ENCODE measurements around the gene KXD1.

The KXD1 gene, protein sequence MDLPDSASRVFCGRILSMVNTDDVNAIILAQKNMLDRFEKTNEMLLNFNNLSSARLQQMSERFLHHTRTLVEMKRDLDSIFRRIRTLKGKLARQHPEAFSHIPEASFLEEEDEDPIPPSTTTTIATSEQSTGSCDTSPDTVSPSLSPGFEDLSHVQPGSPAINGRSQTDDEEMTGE

DNA sequence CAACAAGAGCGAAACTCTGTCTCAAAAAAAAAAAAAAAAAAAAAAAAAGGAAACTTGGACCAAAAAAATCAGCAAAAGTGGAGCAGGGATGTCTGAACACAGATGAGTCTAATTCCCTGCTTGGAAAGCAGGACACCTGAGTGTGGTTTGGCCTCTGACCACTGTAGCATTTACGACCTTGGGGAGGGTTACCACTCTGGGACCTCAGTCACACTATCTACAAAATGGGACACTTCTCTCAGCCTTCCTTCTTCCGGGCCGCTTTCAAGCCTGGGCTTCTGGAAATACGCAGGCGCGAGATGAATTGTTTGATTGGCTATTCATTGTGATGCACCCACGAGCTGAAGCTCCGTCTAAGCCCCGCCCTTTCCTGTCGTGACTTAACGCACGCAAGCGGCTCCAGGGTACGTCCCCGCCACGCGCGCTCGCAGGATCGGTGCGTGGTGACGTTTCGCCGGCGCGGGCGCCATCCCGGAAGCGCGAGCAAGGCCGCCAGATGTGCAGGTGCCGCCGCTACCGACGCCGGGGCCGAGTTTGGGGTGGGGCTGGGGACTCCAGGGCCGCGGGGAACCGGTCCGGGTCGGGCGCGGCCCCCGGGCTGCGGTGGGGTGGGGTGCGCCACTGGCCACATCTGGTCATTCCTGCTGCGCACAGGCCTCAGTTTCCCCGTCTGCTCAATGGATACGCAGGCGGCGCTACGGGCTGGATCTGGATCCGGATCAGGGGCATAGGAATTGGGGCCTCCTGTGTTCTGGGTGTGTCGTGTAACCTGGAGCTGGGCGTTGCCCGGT is at the start of gene KXD1:
KXD1 (plus strand) TSS at position 460 of the 791 bp plus-strand sequence. CDS start 4,187 bp downstream, outside the sequence.
- peak within 1 kb of the TSS; percentile 82 for H3K4me3 ChIP-seq (ENCODE audit: control insufficient read depth, low read depth, low read length)
- peak; percentile 99 for DNase-seq (ENCODE audit: low read depth)
- TF ChIP-seq, protein P1, sequence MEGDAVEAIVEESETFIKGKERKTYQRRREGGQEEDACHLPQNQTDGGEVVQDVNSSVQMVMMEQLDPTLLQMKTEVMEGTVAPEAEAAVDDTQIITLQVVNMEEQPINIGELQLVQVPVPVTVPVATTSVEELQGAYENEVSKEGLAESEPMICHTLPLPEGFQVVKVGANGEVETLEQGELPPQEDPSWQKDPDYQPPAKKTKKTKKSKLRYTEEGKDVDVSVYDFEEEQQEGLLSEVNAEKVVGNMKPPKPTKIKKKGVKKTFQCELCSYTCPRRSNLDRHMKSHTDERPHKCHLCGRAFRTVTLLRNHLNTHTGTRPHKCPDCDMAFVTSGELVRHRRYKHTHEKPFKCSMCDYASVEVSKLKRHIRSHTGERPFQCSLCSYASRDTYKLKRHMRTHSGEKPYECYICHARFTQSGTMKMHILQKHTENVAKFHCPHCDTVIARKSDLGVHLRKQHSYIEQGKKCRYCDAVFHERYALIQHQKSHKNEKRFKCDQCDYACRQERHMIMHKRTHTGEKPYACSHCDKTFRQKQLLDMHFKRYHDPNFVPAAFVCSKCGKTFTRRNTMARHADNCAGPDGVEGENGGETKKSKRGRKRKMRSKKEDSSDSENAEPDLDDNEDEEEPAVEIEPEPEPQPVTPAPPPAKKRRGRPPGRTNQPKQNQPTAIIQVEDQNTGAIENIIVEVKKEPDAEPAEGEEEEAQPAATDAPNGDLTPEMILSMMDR (conservative IDR thresholded peaks at IDR 0.05; ENCODE audit: control insufficient read depth, insufficient read depth, low read depth, low read length), result no peak

DNA sequence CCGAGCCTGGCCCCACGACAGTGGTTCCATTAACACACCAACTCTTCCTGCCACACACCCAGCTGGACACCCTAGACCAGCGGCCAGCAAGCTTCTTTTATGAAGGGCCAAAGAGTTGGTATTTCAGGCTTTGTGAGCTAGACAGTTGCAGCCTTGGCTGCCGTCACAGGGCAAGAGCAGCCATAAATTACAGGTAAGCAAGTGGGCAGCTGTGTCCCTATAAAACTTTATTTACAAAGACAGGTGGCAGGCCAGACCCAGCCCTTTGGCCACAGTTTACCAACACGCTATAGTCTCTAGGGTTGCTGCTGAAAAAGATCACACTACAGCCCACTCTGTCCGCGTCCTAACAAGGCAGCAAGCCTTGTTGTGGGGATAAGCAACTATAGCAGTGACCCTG is 49.1 kb upstream of the KXD1 start:
- no peak for DNase-seq (ENCODE audit: low read depth)
- H3K4me3 ChIP-seq (ENCODE audit: control insufficient read depth, low read depth, low read length), result no peak overlapping the region
- TF ChIP-seq, protein P1 (conservative IDR thresholded peaks at IDR 0.05; ENCODE audit: control insufficient read depth, insufficient read depth, low read depth, low read length), result no peak

DNA sequence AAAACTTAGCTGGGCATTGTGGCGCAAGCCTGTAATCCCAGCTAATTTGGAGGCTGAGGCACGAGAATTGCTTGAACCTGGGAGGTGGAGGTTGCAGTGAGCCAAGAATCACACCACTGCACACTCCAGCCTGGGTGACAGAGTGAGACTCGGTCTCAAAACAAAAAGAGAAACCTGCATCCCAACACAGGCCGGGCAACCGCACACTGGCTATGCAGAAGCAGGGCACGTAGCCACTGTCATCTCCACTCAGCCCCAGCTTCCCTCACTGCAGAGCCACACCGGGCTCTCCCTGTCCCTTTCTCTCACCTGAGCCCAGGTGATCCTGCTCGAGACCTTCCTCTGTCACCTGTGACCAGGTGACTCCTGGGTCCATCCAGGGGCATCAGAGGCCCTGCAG is 47.5 kb upstream of the KXD1 start:
- TF ChIP-seq, protein P1 (conservative IDR thresholded peaks at IDR 0.05; ENCODE audit: control insufficient read depth, insufficient read depth, low read depth, low read length), result no peak
- DNase-seq (ENCODE audit: low read depth), result no peak
- H3K4me3 ChIP-seq (ENCODE audit: control insufficient read depth, low read depth, low read length), result no peak overlapping the region

DNA sequence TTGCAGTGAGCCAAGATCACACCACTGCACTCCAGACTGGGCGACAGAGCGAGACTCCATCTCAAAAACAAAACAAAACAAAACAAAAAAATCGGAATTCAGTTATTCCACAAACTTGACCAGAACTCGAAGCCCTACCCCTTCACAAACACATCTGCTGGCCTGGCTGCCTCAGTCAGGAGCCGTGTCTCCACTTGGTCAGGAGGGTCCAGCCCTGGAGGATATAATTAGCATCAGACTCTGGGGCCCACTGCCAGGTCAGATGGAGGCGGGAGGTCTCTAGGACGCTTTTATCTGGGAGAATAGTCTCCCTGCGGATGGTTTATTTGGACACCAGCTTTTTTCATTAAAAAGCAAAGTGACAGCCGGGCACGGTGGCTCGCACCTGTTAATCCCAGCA is 43.8 kb upstream of the KXD1 start:
- H3K4me3 ChIP-seq (ENCODE audit: control insufficient read depth, low read depth, low read length), result no peak overlapping the region
- peak; percentile 50 for DNase-seq (ENCODE audit: low read depth)
- TF ChIP-seq, protein P1 (conservative IDR thresholded peaks at IDR 0.05; ENCODE audit: control insufficient read depth, insufficient read depth, low read depth, low read length), result no peak

DNA sequence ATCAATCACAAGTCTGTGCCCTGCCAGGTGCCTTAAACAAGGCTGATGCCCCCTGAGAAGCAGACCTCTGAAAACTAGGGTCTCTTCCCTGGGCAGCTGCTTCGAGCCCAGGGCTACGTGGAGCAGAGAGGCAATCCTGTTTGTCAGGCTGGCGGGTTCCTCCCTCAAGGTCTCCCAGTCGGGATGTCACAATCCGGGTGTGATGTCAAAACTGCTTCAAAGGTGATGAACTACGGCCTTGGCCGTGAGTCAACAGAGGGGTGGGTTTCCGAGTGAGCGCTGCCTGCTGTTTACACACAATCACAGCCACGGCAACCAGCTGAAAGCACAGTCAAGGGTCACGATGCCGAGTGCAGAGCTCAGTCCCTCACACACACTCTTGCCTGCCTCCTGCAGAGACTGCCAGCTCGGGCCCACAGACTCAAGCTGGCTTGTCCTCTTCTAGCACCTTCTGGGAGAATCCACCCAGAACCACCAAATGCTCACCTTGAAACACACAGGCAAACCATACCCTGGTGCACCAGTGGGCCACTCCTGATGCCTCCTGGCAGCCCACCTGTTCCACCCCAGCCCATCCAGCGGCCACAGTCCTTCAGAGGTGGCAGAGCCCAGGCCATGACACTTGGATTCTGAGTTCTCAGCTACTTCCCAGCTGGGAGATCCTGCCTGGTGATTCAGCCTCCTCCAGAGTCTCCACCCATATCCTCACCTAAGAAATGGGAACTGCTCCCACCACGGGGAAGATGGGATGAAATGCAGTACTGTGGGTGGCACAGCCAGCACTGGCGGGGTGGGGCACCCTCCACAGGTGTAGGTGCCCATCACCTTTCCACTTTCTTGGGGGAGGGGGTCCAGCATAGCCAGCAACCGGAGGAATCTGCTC is 42.6 kb upstream of the KXD1 start:
- TF ChIP-seq, protein P1 (conservative IDR thresholded peaks at IDR 0.05; ENCODE audit: control insufficient read depth, insufficient read depth, low read depth, low read length), result no peak
- peak; percentile 74 for DNase-seq (ENCODE audit: low read depth)

DNA sequence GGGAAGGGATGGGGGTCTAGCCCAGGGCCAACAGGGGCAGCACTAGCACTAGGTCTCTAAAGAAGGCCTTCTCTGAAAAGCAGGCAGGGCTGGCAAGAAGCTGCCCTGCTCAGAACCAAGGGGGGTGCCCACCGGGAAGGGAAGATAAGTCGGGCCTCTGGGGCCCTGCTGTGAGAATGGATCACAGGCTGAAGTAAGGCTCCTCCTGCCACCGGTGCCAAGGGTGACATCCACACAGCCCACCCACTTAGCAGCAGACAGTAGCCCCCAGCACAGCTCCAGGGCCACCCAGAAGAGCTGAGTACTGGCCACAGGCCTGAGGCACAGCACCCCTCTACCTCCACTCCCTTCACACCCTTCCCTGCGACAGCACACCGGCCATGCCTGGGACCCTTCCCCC is 41.7 kb upstream of the KXD1 start:
- H3K4me3 ChIP-seq (ENCODE audit: control insufficient read depth, low read depth, low read length), result no peak overlapping the region
- TF ChIP-seq, protein P1 (conservative IDR thresholded peaks at IDR 0.05; ENCODE audit: control insufficient read depth, insufficient read depth, low read depth, low read length), result no peak
- no peak for DNase-seq (ENCODE audit: low read depth)

More for the DNA sequence above, 42.6 kb upstream of the KXD1 start:
- no peak overlapping the region for H3K4me3 ChIP-seq (ENCODE audit: control insufficient read depth, low read depth, low read length)
